Lower lobe of right lung (tissue), 2 donors: Measurements from ENCODE around the gene SLC19A1. TPM values are rescaled to one million over a fixed set of nuclear protein-coding genes. Genes with fewer than 3 reads are reported as not detected.

Experiments used
- ATAC-seq, 2 donors: fragments of 200-7000 bp; cut with Tn5 transposase; one replicate each; pipeline ENCODE4 v1.9.1; 2020 to 2022; ENCODE audit warnings: mild to moderate bottlenecking in 2 of 2, moderate library complexity in 2 of 2
- DNase-seq: peaks from one replicate; pipeline ENCODE4 v3.0.0-alpha.2; 2020
- H3K27ac ChIP-seq: fragments of 200-600 bp; one replicate; pipeline ENCODE4 v1.8.0; 2022
- H3K27me3 ChIP-seq: fragments of 200-600 bp; one replicate; pipeline ENCODE4 v1.8.0; 2022; ENCODE audit warnings: low read depth
- H3K36me3 ChIP-seq: fragments of 200-600 bp; one replicate; pipeline ENCODE4 v1.8.0; 2022; ENCODE audit warnings: mild to moderate bottlenecking
- H3K4me1 ChIP-seq: fragments of 200-600 bp; one replicate; pipeline ENCODE4 v1.8.0; 2022
- H3K4me3 ChIP-seq: fragments of 200-600 bp; one replicate; pipeline ENCODE4 v1.8.0; 2022; ENCODE audit warnings: mild to moderate bottlenecking
- H3K9me3 ChIP-seq: fragments of 200-600 bp; one replicate; pipeline ENCODE4 v1.8.0; 2022
- intact Hi-C: fragments of 100-400 bp; cut with DNase I; formaldehyde crosslinking; loops from one replicate; pipeline ENCODE4 v1.11.0; 2022
- total RNA-seq: library from RNA; stranded (reverse); fragmentation: NEBNext Ultra II Directional; extraction: Animal tissue kit (Norgen Biotek cat#: 25700); gene quantifications from one replicate; pipeline ENCODE4 v1.2.1, GENCODE V29; 2021
- TF ChIP-seq, protein P1 (sequence below): fragments of 200-600 bp; IDR thresholded peaks from one replicate; pipeline ENCODE4 v1.8.0; 2022; ENCODE audit warnings: antibody characterized with exemption, mild to moderate bottlenecking
- donor health status: DM: no; HTN: yes; CAD: no; lungs with severe emphysema.

SLC19A1 gene
- total RNA-seq, 1 donor from 2014 or later: 50.7 TPM

DNA sequence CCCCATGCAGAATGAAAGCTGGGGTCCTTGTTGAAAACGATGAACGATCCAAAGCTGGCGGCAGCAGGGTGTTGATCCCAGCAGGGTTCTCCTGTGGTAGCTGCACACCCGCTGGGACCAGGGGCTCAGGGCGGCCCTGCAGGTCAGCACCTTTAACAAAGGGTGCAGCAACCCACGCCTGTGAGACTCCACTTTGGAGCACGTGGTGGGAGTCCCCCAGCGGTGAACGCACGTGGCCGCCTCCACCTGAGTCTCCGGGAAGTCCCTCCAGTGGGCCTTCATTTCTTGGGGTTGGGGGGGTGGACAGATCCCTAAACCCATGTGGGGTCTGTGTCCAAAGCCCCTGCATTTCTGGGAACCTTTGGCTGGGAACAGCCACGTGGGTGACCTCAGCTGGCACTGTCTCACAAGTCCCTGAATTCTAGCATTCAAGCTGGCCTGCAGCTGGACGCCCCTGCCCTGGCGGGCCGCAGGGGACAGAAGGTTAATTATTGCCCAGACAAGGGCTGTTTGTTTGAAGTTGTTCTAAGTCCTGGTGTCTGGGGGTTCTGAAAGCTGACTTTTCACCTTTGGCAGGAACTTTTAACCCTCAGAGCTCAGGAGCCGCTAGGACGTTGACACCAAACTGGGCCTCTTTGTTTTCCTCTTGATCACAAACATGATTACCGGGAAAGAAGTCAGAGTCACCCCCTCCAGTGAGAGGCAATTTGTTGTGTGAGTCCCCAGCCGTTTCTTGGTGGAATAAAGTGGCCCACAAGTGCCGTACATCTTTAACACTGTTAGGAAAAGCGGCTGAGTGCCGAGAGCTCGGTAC is 72.8 kb downstream of the SLC19A1 start:
- ATAC-seq (no peak), DNase-seq (no peak)
- Histone ChIP-seq H3K36me3 (no peaks in the 10 kb centered on the region), H3K27me3 (no peaks in the 10 kb centered on the region), H3K4me1 (peaks cover 35% of the 10 kb centered on the region), H3K27ac (peak overlapping the region; percentile 11), H3K9me3 (no peaks in the 10 kb centered on the region), H3K4me3 (no peak overlapping the region)
- intact Hi-C loops: no loop called here
- TF ChIP-seq, protein P1, sequence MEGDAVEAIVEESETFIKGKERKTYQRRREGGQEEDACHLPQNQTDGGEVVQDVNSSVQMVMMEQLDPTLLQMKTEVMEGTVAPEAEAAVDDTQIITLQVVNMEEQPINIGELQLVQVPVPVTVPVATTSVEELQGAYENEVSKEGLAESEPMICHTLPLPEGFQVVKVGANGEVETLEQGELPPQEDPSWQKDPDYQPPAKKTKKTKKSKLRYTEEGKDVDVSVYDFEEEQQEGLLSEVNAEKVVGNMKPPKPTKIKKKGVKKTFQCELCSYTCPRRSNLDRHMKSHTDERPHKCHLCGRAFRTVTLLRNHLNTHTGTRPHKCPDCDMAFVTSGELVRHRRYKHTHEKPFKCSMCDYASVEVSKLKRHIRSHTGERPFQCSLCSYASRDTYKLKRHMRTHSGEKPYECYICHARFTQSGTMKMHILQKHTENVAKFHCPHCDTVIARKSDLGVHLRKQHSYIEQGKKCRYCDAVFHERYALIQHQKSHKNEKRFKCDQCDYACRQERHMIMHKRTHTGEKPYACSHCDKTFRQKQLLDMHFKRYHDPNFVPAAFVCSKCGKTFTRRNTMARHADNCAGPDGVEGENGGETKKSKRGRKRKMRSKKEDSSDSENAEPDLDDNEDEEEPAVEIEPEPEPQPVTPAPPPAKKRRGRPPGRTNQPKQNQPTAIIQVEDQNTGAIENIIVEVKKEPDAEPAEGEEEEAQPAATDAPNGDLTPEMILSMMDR: no peak

DNA sequence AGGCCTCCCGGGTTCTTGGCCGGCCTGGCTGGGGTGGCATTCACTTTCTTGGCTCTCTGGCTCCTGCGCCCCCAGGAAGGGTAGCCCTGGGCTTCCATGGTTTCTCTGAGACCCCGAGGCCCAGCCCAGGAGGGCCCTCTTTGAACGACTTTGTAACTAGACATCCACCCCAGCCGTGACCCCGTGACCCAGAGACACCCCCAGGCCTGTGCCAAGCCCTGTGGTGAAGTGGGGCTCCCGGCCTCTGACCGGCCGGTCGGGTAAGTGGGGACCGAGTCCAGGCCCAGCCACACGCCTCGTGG is 73.3 kb downstream of the SLC19A1 start:
- H3K27ac ChIP-seq: no peak overlapping the region
- ATAC-seq (no peak), DNase-seq (peak; percentile 32)
- H3K27me3 ChIP-seq: no peaks in the 10 kb centered on the region
- intact Hi-C loops: no loop called here
- no peaks in the 10 kb centered on the region for H3K9me3 ChIP-seq
- H3K4me3 ChIP-seq: no peak overlapping the region
- TF ChIP-seq, protein P1: no peak
- H3K4me1 ChIP-seq: peaks cover 35% of the 10 kb centered on the region
- no peaks in the 10 kb centered on the region for H3K36me3 ChIP-seq

DNA sequence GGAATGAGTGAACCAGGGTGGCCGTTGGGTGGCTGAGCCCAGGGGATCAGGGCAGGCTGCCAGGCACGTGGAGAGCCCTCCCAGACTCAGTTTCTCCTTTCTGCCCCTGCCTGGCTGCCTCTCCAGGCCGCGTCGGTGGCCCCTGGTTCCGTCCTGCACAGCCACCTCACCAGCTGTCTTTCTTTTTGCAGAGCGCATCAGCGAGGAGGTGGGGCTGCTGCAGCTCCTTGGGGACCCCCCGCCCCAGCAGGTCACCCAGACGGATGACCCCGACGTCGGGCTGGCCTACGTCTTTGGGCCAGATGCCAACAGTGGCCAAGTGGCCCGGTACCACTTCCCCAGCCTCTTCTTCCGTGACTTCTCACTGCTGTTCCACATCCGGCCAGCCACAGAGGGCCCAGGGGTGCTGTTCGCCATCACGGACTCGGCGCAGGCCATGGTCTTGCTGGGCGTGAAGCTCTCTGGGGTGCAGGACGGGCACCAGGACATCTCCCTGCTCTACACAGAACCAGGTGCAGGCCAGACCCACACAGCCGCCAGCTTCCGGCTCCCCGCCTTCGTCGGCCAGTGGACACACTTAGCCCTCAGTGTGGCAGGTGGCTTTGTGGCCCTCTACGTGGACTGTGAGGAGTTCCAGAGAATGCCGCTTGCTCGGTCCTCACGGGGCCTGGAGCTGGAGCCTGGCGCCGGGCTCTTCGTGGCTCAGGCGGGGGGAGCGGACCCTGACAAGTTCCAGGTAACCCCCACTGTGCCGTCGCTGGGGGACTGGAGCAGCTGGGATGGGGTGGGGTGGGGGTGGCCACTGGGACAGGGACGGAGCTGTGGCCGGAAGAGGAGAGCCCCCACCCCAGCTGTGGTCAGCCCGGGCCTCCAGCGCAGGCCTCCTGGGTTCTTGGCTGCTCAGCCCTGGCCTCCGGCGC is 73.9 kb downstream of the SLC19A1 start:
- DNase-seq (peak; percentile 17), ATAC-seq (no peak)
- H3K4me3 ChIP-seq: no peak overlapping the region
- TF ChIP-seq, protein P1: no peak
- no peaks in the 10 kb centered on the region for H3K36me3 ChIP-seq
- peaks cover 35% of the 10 kb centered on the region for H3K4me1 ChIP-seq
- intact Hi-C loops: no loop called here
- no peaks in the 10 kb centered on the region for H3K9me3 ChIP-seq
- H3K27ac ChIP-seq: no peak overlapping the region
- no peaks in the 10 kb centered on the region for H3K27me3 ChIP-seq

DNA sequence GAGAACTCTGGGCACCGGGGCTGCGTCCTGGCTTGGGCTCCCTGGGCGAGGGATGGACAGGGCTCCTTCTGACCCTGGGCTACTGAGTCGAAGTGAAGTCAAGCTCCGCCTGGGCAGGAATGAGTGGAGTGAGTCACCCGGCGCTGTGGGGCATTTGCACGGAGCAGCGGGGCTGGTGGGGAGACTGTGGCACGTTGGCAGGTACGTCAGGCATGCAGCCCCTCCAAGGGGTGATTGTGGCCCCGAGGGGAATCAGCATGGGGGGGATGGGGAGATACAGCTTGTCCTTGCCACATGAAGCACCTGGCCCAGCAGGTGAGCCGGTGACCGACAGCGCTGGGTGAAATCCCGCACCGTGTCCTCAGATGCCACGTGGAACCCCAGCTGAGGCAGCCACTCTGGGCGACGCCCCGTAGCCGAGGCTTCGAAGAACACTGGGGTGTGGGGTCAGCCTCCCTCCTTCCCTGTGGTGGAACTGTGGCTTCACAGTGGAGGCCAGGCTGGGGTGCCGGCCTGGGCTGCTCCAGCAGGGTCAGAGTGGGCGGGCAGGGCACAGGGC is 74.9 kb downstream of the SLC19A1 start:
- H3K4me1 ChIP-seq: peaks cover 31% of the 10 kb centered on the region
- H3K4me3 ChIP-seq: no peak overlapping the region
- no peaks in the 10 kb centered on the region for H3K27me3 ChIP-seq
- no peaks in the 10 kb centered on the region for H3K36me3 ChIP-seq
- ATAC-seq (no peak), DNase-seq (no peak)
- H3K9me3 ChIP-seq: no peaks in the 10 kb centered on the region
- TF ChIP-seq, protein P1: no peak
- intact Hi-C loops: no loop called here
- H3K27ac ChIP-seq: no peak overlapping the region

DNA sequence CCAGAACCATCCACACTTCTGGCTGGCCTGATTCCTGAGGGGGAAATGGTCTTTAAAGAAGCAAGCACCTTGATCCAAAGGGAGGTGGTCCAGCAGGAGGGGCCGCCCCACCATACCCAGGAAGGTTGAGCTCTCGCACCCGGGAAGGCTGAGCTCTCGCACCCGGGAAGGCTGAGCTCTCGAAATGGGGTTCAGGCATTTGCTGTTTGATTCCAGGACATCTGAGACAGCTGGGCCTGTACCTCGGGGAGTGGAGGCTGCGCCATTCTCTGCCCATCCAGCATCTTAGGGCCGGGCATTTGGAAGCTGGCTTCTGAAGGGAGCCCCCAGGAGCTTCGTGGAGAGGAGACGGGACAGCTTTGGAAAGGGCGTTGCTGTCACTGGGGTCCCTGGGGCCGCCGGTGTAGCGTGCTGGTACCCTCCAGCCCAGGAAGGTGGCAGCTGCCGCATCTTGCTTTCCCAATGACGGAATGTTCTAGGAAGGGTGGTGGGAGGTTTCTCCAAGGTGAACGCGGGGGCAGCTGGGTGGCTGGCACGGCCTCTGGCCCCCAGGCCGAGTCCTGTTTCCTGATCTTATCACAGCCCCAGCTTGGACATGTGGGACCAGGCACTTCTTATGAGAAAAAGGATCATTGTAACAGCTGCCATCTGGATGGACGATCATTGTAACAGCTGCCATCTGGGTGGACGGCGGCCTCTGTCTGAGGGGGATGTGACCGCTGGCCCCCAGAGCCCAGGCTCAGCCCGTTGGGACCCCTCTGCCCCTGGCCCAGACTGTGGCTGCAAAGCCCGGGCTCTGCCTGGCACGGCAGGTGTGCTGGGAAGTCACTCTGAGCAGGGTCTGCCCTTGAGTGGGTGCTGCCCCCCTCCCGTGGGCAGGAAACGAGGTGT is 75.7 kb downstream of the SLC19A1 start:
- TF ChIP-seq, protein P1: no peak
- ATAC-seq: no peak
- no peaks in the 10 kb centered on the region for H3K36me3 ChIP-seq
- DNase-seq: no peak
- H3K4me3 ChIP-seq: no peak overlapping the region
- peaks cover 7% of the 10 kb centered on the region for H3K9me3 ChIP-seq
- intact Hi-C loops: no loop called here
- no peaks in the 10 kb centered on the region for H3K27me3 ChIP-seq
- H3K4me1 ChIP-seq: peaks cover 24% of the 10 kb centered on the region
- no peak overlapping the region for H3K27ac ChIP-seq
